Activated naive CD8-positive, alpha-beta T cell treated with anti-CD3 and anti-CD28 coated beads, Interleukin-2, amount 10 ng/mL, durations not matched to agents 7 days and 5 days (primary cell): ENCODE measurements around the gene DHRSX. TPM values are rescaled to one million over a fixed set of nuclear protein-coding genes. Genes with fewer than 3 reads are reported as not detected.
"Not testable (repeated sequence)": the region's sequence is repeated elsewhere in the genome, so short reads cannot be mapped to it uniquely, and the experiment has no call there.

Experiments
- ATAC-seq: fragments of 150-1000 bp; cut with Tn5 transposase; one replicate; pipeline ENCODE4 v1.10.0; 2021; ENCODE audit warnings: low read depth, moderate library complexity
- POLR2A ChIA-PET: fragments of 350-600 bp; sonication (Branson Sonifier 250); formaldehyde crosslinking; loops from one replicate; lab custom pipeline; 2021; ENCODE audit warnings: antibody characterized with exemption; lab: Charles Lee
- DNase-seq: peaks from one replicate; pipeline ENCODE4 v3.0.0; 2021
- H3K27ac Mint-ChIP-seq: one replicate; pipeline ENCODE4 v1.8.0; 2022; ENCODE audit warnings: mild to moderate bottlenecking, mixed read lengths
- H3K27me3 Mint-ChIP-seq: one replicate; pipeline ENCODE4 v1.8.0; 2022; ENCODE audit warnings: mild to moderate bottlenecking, moderate library complexity, mixed read lengths
- H3K36me3 Mint-ChIP-seq: one replicate; pipeline ENCODE4 v1.8.0; 2021; ENCODE audit warnings: mild to moderate bottlenecking, mixed read lengths
- H3K4me1 Mint-ChIP-seq: one replicate; pipeline ENCODE4 v1.8.0; 2021; ENCODE audit warnings: mixed read lengths
- H3K4me3 Mint-ChIP-seq: one replicate; pipeline ENCODE4 v1.8.0; 2022; ENCODE audit warnings: mild to moderate bottlenecking, moderate library complexity, mixed read lengths
- H3K9me3 Mint-ChIP-seq: one replicate; pipeline ENCODE4 v1.8.0; 2021; ENCODE audit warnings: mixed read lengths
- total RNA-seq, 2 experiments: library from RNA; stranded (reverse); gene quantifications; one replicate each; pipeline ENCODE4 v1.2.3, GENCODE V29; 2021

The DHRSX gene
- total RNA-seq, 2 experiments from 2014 or later = 17.0 to 18.1 TPM

DNA sequence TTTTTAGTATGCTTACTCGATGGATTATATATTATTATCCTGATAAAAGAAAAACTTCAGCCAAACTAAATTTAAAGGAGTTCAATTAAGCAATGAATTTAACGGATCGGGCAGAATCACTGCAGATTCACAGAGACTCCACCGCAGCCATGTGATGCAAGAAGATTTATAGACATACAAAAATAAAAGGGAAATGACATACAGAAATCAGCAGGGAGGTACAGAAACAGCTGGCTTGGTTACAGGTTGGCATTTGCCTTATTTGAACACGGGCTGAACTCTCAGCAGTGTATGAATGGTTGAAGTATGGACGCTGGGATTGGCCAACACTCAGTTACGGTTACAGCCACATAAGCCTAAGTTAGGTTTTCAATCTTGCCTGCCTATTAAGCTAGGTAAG, 35.4 kb upstream of the DHRSX start:
- H3K4me1 Mint-ChIP-seq = no peaks in the 10 kb centered on the region
- DNase-seq = no peak
- no peaks in the 10 kb centered on the region for H3K9me3 Mint-ChIP-seq
- no peak overlapping the region for H3K27ac Mint-ChIP-seq
- peaks cover 5% of the 10 kb centered on the region for H3K27me3 Mint-ChIP-seq
- POLR2A ChIA-PET = no interaction called here
- H3K4me3 Mint-ChIP-seq = no peak overlapping the region
- ATAC-seq = no peak
- no peaks in the 10 kb centered on the region for H3K36me3 Mint-ChIP-seq

DNA sequence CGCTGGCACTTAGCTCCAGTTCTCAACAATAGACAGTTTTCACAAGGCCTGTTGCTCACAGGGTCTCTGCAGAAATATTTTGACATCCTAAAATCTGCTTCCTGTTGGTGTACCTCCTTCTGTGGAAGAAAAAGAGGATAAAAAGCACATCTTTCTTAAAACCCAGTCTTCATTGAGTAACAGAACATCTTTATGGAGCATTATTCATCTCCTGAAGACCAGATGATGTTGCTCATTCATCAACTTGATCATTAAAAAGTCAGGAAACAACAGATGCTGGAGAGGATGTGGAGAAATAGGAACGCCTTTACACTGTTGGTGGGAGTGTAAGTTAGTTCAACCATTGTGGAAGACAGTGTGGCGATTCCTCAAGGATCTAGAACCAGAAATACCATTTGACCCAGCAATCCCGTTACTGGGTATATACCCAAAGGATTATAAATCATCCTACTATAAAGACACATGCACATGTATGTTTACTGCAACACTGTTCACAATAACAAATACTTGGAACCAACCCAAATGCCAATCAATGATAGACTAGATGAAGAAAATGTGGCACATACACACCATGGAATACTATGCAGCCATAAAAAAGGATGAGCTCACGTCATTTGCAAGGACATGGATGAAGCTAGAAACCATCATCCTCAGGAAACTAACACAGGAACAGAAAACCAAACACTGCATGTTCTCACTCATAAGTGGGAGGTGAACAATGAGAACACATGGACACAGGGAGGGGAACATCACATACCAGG, 33.7 kb upstream of the DHRSX start:
- DNase-seq, H3K4me1 Mint-ChIP-seq, H3K9me3 Mint-ChIP-seq, H3K27me3 Mint-ChIP-seq, H3K4me3 Mint-ChIP-seq, H3K27ac Mint-ChIP-seq, ATAC-seq, POLR2A ChIA-PET, H3K36me3 Mint-ChIP-seq: not testable (repeated sequence)

DNA sequence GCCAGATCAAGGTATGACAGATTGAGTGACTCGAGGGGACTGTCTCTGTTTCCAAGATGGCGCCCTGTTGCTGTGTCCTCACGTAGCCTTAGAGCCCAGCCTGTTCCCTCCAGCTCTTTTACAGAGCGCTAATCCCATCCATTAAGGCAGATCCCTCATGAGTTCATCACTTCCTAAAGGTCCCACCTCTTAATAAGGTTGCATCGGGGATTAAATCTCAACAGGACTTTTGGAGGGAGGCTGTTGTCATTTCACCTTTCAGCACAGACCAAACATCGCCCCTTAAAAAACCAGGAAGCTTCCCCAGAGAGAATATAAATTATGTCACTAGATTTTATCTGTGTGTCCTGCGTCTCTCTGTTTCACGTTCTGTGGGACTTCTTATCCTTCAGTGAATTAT, 32.6 kb upstream of the DHRSX start:
- POLR2A ChIA-PET = no interaction called here

DNA sequence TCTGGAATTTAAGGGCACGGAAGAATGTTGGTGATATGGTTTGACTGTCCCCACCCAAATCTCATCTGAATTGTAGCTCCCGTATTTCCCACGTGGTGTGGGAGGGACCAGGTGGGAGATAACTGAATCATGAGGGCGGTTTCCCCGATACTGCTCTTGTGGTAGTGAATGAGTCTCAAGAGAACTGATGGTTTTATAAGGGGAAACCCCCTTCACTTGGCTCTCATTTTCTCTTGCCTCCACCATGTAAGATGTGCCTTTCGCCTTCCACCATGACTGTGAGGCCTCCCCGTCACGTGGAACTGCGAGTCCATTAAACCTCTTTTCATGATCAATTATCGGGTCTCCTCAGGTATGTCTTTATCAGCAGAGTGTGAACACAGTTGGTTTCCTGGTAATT, 25.6 kb upstream of the DHRSX start:
- no peaks in the 10 kb centered on the region for H3K36me3 Mint-ChIP-seq
- POLR2A ChIA-PET = no interaction called here
- no peak for ATAC-seq

More for the DNA sequence above, 32.6 kb upstream of the DHRSX start:
- no peaks in the 10 kb centered on the region for H3K4me1 Mint-ChIP-seq
- no peaks in the 10 kb centered on the region for H3K9me3 Mint-ChIP-seq
- H3K4me3 Mint-ChIP-seq = no peak overlapping the region
- H3K27ac Mint-ChIP-seq = no peak overlapping the region
- ATAC-seq (no peak), DNase-seq (no peak)
- peaks cover 5% of the 10 kb centered on the region for H3K27me3 Mint-ChIP-seq
- H3K36me3 Mint-ChIP-seq = no peaks in the 10 kb centered on the region

GRCh38 chrX:2523911-2524310, 23.1 kb upstream of the DHRSX start:
- Mint-ChIP-seq H3K4me3 (no peak overlapping the region), H3K9me3 (peaks cover 1% of the 10 kb centered on the region), H3K4me1 (no peaks in the 10 kb centered on the region), H3K27ac (no peak overlapping the region), H3K27me3 (peaks cover 2% of the 10 kb centered on the region), H3K36me3 (no peaks in the 10 kb centered on the region)
- ATAC-seq (no peak), DNase-seq (no peak)
- POLR2A ChIA-PET = no interaction called here

More for the DNA sequence above, 25.6 kb upstream of the DHRSX start:
- Mint-ChIP-seq H3K27me3 (peaks cover 2% of the 10 kb centered on the region), H3K4me3 (no peak overlapping the region), H3K27ac (no peak overlapping the region), H3K9me3 (peaks cover 1% of the 10 kb centered on the region), H3K4me1 (no peaks in the 10 kb centered on the region)
- DNase-seq = no peak

DNA sequence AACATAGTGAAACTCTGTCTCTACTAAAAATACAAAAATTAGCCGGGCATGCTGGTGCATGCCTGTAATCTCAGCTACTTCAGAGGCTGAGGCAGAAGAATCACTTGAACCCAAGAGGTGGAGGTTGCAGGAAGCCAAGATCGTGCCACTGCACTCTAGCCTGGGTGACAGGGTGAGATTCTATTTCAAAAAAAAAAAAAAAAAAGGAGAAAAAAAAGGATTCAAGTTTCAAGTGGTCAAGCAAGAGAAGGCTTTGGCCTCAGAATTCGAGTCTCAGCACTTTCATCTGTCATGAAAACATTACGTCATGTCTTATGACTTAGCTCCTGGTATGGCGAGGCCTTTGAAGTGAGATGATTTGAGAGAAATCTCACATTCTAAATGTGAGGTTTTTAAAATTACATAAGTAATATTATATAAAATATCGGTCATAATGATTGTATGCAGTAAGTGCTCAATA, 21.2 kb upstream of the DHRSX start:
- DNase-seq (no peak), ATAC-seq (no peak)
- no peaks in the 10 kb centered on the region for H3K9me3 Mint-ChIP-seq
- POLR2A ChIA-PET = no interaction called here
- H3K4me3 Mint-ChIP-seq = no peak overlapping the region
- H3K27me3 Mint-ChIP-seq = peaks cover 2% of the 10 kb centered on the region
- no peak overlapping the region for H3K27ac Mint-ChIP-seq
- H3K4me1 Mint-ChIP-seq = no peaks in the 10 kb centered on the region
- no peaks in the 10 kb centered on the region for H3K36me3 Mint-ChIP-seq

DNA sequence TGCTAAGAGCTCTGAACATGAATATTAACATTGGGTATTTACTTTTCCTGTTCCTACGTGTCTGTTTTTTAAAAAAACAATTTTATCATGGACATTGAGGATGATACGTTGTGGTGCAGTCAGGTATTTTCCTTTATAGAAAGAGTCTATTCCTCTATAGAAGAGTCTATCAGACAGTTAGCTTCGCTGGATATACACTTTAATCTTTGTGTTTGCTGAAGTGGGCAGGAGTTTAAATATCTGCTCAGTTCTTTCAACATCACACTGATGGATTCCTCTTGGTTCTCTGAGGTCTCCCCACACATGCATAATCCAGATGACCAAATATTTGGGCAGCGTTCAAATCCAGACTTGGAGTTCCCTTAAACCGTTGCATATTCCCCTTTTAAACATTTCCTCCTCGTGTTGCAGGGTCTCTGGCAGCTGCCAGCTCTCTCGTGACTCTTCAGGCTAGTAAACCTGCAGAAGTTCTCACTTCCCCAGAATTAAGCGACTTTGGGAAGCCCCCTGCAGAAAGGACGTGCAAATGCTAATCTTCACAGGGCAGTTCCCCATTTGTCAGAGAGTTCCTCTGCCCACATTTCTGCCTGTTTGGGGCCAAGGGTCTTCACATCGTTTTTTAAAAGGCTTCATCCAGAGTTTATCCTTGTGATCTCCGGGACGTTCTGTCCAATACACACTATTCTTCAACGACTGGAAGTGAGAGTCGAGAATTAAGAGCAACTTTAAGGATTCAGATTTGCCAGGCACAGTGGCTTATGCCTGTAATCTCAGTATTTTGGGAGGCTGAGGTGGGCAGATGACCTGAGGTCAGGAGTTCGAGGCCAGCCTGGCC, 20.5 kb upstream of the DHRSX start:
- Mint-ChIP-seq H3K27ac (no peak overlapping the region), H3K4me3 (no peak overlapping the region), H3K4me1 (no peaks in the 10 kb centered on the region), H3K27me3 (peaks cover 2% of the 10 kb centered on the region), H3K36me3 (no peaks in the 10 kb centered on the region), H3K9me3 (no peaks in the 10 kb centered on the region)
- DNase-seq = no peak
- ATAC-seq = no peak
- POLR2A ChIA-PET = no interaction called here

GRCh38 chrX:2520539-2520938, 19.8 kb upstream of the DHRSX start:
- POLR2A ChIA-PET = no interaction called here
- Mint-ChIP-seq H3K4me3 (no peak overlapping the region), H3K9me3 (no peaks in the 10 kb centered on the region), H3K36me3 (no peaks in the 10 kb centered on the region), H3K27ac (no peak overlapping the region), H3K27me3 (no peaks in the 10 kb centered on the region), H3K4me1 (no peaks in the 10 kb centered on the region)
- DNase-seq = no peak
- ATAC-seq = no peak

DNA sequence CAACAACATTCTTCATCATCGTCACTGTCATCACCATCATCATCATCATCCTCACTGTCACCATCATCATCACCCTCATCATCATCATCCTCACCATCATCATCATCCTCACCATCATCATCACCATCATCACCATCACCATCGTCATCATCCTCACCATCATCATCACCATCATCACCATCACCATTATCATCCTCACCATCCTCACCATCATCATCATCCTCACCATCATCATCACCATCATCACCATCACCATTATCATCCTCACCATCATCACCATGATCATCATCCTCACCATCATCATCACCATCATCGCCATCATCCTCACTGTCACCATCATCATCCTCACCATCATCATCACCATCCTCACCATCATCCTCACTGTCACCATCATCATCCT, 18.9 kb upstream of the DHRSX start:
- H3K9me3 Mint-ChIP-seq, ATAC-seq, H3K4me3 Mint-ChIP-seq, H3K27me3 Mint-ChIP-seq, H3K36me3 Mint-ChIP-seq, H3K27ac Mint-ChIP-seq, DNase-seq, POLR2A ChIA-PET, H3K4me1 Mint-ChIP-seq: not testable (repeated sequence)

DNA sequence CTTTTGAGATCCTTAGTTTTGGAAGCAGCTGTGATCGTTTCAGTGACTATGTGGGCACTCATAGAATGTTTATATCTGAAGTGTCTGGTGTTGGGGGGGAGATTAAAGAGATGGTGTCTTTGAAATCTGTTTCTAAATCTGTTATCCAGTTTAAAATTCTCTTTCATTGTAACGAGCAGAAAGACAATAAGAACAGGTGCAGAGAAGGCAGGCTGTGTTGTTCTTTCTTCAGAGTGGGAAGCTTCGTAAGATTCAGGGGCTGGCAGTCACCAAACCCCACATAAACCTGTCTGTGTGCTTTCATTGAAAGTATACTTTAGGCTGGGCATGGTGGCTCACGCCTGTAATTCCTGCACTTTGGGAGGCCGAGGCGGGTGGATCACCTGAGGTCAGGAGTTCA, 16.3 kb upstream of the DHRSX start:
- no peak for DNase-seq
- Mint-ChIP-seq H3K36me3 (no peaks in the 10 kb centered on the region), H3K4me3 (no peak overlapping the region), H3K27me3 (no peaks in the 10 kb centered on the region), H3K9me3 (no peaks in the 10 kb centered on the region), H3K27ac (no peak overlapping the region), H3K4me1 (no peaks in the 10 kb centered on the region)
- ATAC-seq = no peak
- POLR2A ChIA-PET = no interaction called here

- H3K9me3 Mint-ChIP-seq = no peaks in the 10 kb centered on the region
- H3K4me1 Mint-ChIP-seq = no peaks in the 10 kb centered on the region
- H3K36me3 Mint-ChIP-seq = no peaks in the 10 kb centered on the region
- H3K27ac Mint-ChIP-seq = no peak overlapping the region
- ATAC-seq (no peak), DNase-seq (no peak)
- H3K4me3 Mint-ChIP-seq = no peak overlapping the region
- POLR2A ChIA-PET = no interaction called here
- no peaks in the 10 kb centered on the region for H3K27me3 Mint-ChIP-seq
Observed at GRCh38 chrX:2516623-2517022, 15.8 kb upstream of the DHRSX start.

DNA sequence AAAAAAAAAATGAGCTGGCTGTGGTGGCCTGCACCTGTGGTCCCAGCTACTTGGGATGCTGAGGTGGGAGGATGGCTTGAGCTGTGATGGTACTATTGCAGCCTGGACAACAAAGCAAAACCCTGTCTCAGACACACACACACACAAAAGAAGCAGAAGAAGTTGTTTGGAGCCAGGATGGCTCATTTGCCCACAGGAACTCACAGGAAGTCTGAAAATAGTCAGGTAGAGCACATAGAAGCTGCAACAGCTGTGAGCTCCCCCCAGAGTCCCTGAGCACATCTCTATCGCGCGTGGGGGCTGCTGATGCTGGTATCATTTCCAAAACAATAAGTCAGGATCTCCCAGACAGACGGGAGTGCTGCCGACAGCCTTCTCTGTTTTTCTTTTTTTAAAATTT, 13.4 kb upstream of the DHRSX start:
- Mint-ChIP-seq H3K4me3 (no peak overlapping the region), H3K4me1 (no peaks in the 10 kb centered on the region), H3K36me3 (no peaks in the 10 kb centered on the region), H3K27me3 (no peaks in the 10 kb centered on the region), H3K9me3 (no peaks in the 10 kb centered on the region), H3K27ac (no peak overlapping the region)
- POLR2A ChIA-PET = no interaction called here
- DNase-seq = no peak
- ATAC-seq = no peak

GRCh38 chrX:2513121-2513664, 12.4 kb upstream of the DHRSX start:
- Mint-ChIP-seq H3K27me3 (no peaks in the 10 kb centered on the region), H3K4me3 (no peak overlapping the region), H3K9me3 (no peaks in the 10 kb centered on the region), H3K36me3 (no peaks in the 10 kb centered on the region), H3K27ac (no peak overlapping the region), H3K4me1 (no peaks in the 10 kb centered on the region)
- ATAC-seq = no peak
- DNase-seq = no peak
- POLR2A ChIA-PET = no interaction called here

GRCh38 chrX:2512501-2512900, 11.7 kb upstream of the DHRSX start:
- H3K27me3 Mint-ChIP-seq = no peaks in the 10 kb centered on the region
- no peaks in the 10 kb centered on the region for H3K9me3 Mint-ChIP-seq
- H3K36me3 Mint-ChIP-seq = no peaks in the 10 kb centered on the region
- H3K27ac Mint-ChIP-seq = no peak overlapping the region
- no peak for DNase-seq
- H3K4me1 Mint-ChIP-seq = no peaks in the 10 kb centered on the region
- no peak for ATAC-seq
- POLR2A ChIA-PET = no interaction called here
- H3K4me3 Mint-ChIP-seq = no peak overlapping the region
